GM12878 (cell line): Measurements from ENCODE around the gene SLC35A2. TPM values are rescaled to one million over a fixed set of nuclear protein-coding genes. Genes with fewer than 3 reads are reported as not detected.
A peak's percentile ranks its signal among the peaks of the same experiment; 100 is the strongest.

Source experiments
- ATAC-seq: fragments of 200-7000 bp; cut with Tn5 transposase; 3 replicates; pipeline ENCODE4 v1.9.1; 2020; ENCODE audit warnings: mild to moderate bottlenecking, moderate library complexity
- BruUV-seq: library from RNA; stranded (reverse); fragments of 400-500 nt; replicated peaks from 2 replicates; lab custom pipeline; 2021; lab: Mats Ljungman, UMichigan
- CTCF ChIA-PET: fragments of 300-600 bp; sonication (Branson Sonifier 250); formaldehyde crosslinking; extraction: SDS; loops from one replicate; lab custom pipeline; 2021; ENCODE audit warnings: inconsistent platforms; lab: Yijun Ruan, JAX
- POLR2A ChIA-PET: fragments of 350-600 bp; formaldehyde crosslinking; extraction: SDS; loops from one replicate; lab custom pipeline; 2021; ENCODE audit warnings: inconsistent platforms; lab: Charles Lee
- RAD21 ChIA-PET: fragments of 300-600 bp; sonication (Branson Sonifier 250); formaldehyde crosslinking; loops from one replicate; lab custom pipeline; 2023; ENCODE audit warnings: antibody characterized with exemption; ENCODE audit not compliant: unreplicated experiment; lab: Charles Lee
- SMC1A ChIA-PET: fragments of 300-600 bp; sonication (Branson Sonifier 250); formaldehyde crosslinking; loops from one replicate; lab custom pipeline; 2023; ENCODE audit not compliant: unreplicated experiment, uncharacterized antibody; lab: Charles Lee
- DNase-seq: peaks from one replicate; pipeline ENCODE4 v3.0.0-alpha.2; 2011; ENCODE audit warnings: low read depth, low spot score
- FAIRE-seq: peaks from 3 replicates; lab custom pipeline; 2011; peaks lifted over from hg19 to GRCh38; lab: Jason Lieb, UNC
- H2AFZ ChIP-seq: 2 replicates; pipeline ENCODE4 v1.6.0; 2011; ENCODE audit warnings: low read depth, low read length, control low read depth; ENCODE audit not compliant: control insufficient read depth
- H3K27ac ChIP-seq: 2 replicates; pipeline ENCODE4 v1.5.1; 2011; ENCODE audit warnings: control low read depth; ENCODE audit not compliant: control insufficient read depth, insufficient read depth
- H3K27me3 ChIP-seq, 2 experiments: replicated peaks in 1 of 2; 2 replicates each; pipeline versions ENCODE4 v1.6.0 to v1.6.1; 2011; ENCODE audit warnings: low read length in 1 of 2; ENCODE audit not compliant: control insufficient read depth in 2 of 2, insufficient read depth in 2 of 2
- H3K36me3 ChIP-seq, 2 experiments: 2 replicates each; pipeline ENCODE4 v1.5.1; 2011; ENCODE audit warnings: low read length in 1 of 2; ENCODE audit not compliant: control insufficient read depth in 2 of 2, insufficient read depth in 2 of 2
- H3K4me1 ChIP-seq: 2 replicates; pipeline ENCODE4 v1.6.1; 2011; ENCODE audit warnings: mild to moderate bottlenecking, low read length, moderate library complexity, mixed read lengths; ENCODE audit not compliant: control insufficient read depth, insufficient read depth
- H3K4me2 ChIP-seq: 2 replicates; pipeline ENCODE4 v1.6.0; 2011; ENCODE audit warnings: control low read depth; ENCODE audit not compliant: control insufficient read depth, insufficient read depth
- H3K4me3 ChIP-seq: fragments of 200-600 bp; sonication (generic); 2 replicates; pipeline ENCODE4 v1.5.1; 2016
- H3K79me2 ChIP-seq: 2 replicates; pipeline ENCODE4 v1.6.0; 2011; ENCODE audit warnings: low read length; ENCODE audit not compliant: control insufficient read depth, insufficient read depth
- H3K9ac ChIP-seq: 2 replicates; pipeline ENCODE4 v1.8.0; 2011; ENCODE audit warnings: low read length, control low read depth, mixed read lengths; ENCODE audit not compliant: control insufficient read depth, insufficient read depth
- H3K9me3 ChIP-seq: replicated peaks from 3 replicates; pipeline ENCODE4 v1.5.1; 2011; ENCODE audit warnings: mild to moderate bottlenecking, low read length; ENCODE audit not compliant: control insufficient read depth, insufficient read depth
- H4K20me1 ChIP-seq: 2 replicates; pipeline ENCODE4 v1.6.0; 2011; ENCODE audit not compliant: control insufficient read depth, insufficient read depth
- ATF7 ChIP-seq: fragments of 450-650 bp; IDR thresholded peaks from 2 replicates; pipeline ENCODE4 v1.6.1; 2016; ENCODE audit warnings: low read depth, mild to moderate bottlenecking
- EZH2 ChIP-seq: IDR thresholded peaks from 2 replicates; pipeline ENCODE4 v1.6.1; 2012; ENCODE audit warnings: low read depth, mild to moderate bottlenecking, control low read depth, inconsistent platforms, low read length, borderline replicate concordance; ENCODE audit not compliant: control insufficient read depth
- FOXK2 ChIP-seq: fragments of 450-650 bp; IDR thresholded peaks from 2 replicates; pipeline ENCODE4 v1.6.1; 2017; ENCODE audit warnings: mild to moderate bottlenecking, moderate library complexity
- JUNB ChIP-seq: IDR thresholded peaks from 2 replicates; pipeline ENCODE4 v1.6.1; 2016; ENCODE audit warnings: antibody characterized with exemption, mild to moderate bottlenecking
- MEF2B ChIP-seq: fragments of 450-650 bp; IDR thresholded peaks from 2 replicates; pipeline ENCODE4 v1.6.1; 2018; ENCODE audit warnings: mild to moderate bottlenecking, moderate library complexity; ENCODE audit not compliant: partially characterized antibody, poor library complexity, severe bottlenecking
- NFYB ChIP-seq: IDR thresholded peaks from 2 replicates; pipeline ENCODE4 v1.6.1; 2011; ENCODE audit warnings: low read depth, mild to moderate bottlenecking, low read length, improper control_type of control experiment, moderate library complexity; ENCODE audit not compliant: insufficient read depth
- PAX5 ChIP-seq: IDR thresholded peaks from 2 replicates; pipeline ENCODE4 v1.6.1; 2011; ENCODE audit warnings: low read depth, low read length, borderline replicate concordance
- POU2F2 ChIP-seq: IDR thresholded peaks from 3 replicates; pipeline ENCODE4 v1.6.1; 2011; ENCODE audit warnings: low read depth, mild to moderate bottlenecking, low read length, borderline replicate concordance
- RUNX3 ChIP-seq: IDR thresholded peaks from 2 replicates; pipeline ENCODE4 v1.6.1; 2012; ENCODE audit warnings: low read length, inconsistent platforms
- SIX5 ChIP-seq: IDR thresholded peaks from 2 replicates; pipeline ENCODE4 v1.6.1; 2011; ENCODE audit warnings: mild to moderate bottlenecking, low read depth, low read length, moderate library complexity; ENCODE audit not compliant: severe bottlenecking
- WGBS: methylation state at CpG from one replicate; pipeline ENCODE4 v1.1.6; 2016; ENCODE audit warnings: low lambda C conversion rate; ENCODE audit not compliant: insufficient replicate concordance, insufficient coverage; ENCODE audit errors: missing lambda C conversion rate; 5-methylcytosine and 5-hydroxymethylcytosine counted together
- in situ Hi-C: fragments of 300-500 bp; cut with MboI; formaldehyde crosslinking; loops from 9 replicates; pipeline ENCODE4 v1.14.3; 2018; ENCODE audit warnings: mixed read lengths
- intact Hi-C: fragments of 100-400 bp; cut with micrococcal nuclease; formaldehyde crosslinking; loops from one replicate; pipeline ENCODE4 v1.14.2; 2022; ENCODE audit not compliant: unreplicated experiment
- polyA plus RNA-seq, 11 experiments: library from polyadenylated mRNA; depleted of rRNA in 4 of 11; unstranded in 6 of 11; stranded (reverse) in 5 of 11; fragments of >200 nt; fragmentation: Nextera tagmentation in 4 of 11; fragmentation: Illumina TruSeq in 1 of 11; extraction: Ambion mirVana in 4 of 11; extraction: Trizol in 1 of 11; gene quantifications; 1 replicate in 1 of 11; 2 replicates in 10 of 11; pipeline versions ENCODE4 v1.2.1 to v1.2.3, GENCODE V29; 2011 to 2016; ENCODE audit warnings: inconsistent platforms in 2 of 11, missing spikeins in 2 of 11, low read depth in 1 of 11
- total RNA-seq, 4 experiments: library from RNA; depleted of rRNA in 3 of 4; stranded (reverse); fragments of >200 nt in 3 of 4; fragmentation: Illumina TruSeq in 1 of 4; extraction: Trizol in 1 of 4; gene quantifications; 2 replicates each; pipeline versions ENCODE4 v1.2.1 to v1.2.3, GENCODE V29; 2013 to 2021
- TF ChIP-seq, protein P1 (sequence below): fragments of 450-650 bp; IDR thresholded peaks from 2 replicates; pipeline ENCODE4 v1.6.1; 2017; ENCODE audit warnings: antibody characterized with exemption, mild to moderate bottlenecking, moderate library complexity
- TF ChIP-seq, protein P2 (sequence below): fragments of 450-650 bp; IDR thresholded peaks from 2 replicates; pipeline ENCODE4 v1.6.1; 2016; ENCODE audit warnings: mild to moderate bottlenecking
- TF ChIP-seq, protein P3 (sequence below): fragments of 150-350 bp; IDR thresholded peaks from 2 replicates; pipeline ENCODE4 v1.6.1; 2016; ENCODE audit warnings: low read depth, low read length

The SLC35A2 gene
- total and polyA plus RNA-seq, 10 of the 15 experiments (the other 5 are each of a cell fraction or from before 2014, with no cell fraction given): 2.1 to 27.4 (median 14.9) TPM

DNA sequence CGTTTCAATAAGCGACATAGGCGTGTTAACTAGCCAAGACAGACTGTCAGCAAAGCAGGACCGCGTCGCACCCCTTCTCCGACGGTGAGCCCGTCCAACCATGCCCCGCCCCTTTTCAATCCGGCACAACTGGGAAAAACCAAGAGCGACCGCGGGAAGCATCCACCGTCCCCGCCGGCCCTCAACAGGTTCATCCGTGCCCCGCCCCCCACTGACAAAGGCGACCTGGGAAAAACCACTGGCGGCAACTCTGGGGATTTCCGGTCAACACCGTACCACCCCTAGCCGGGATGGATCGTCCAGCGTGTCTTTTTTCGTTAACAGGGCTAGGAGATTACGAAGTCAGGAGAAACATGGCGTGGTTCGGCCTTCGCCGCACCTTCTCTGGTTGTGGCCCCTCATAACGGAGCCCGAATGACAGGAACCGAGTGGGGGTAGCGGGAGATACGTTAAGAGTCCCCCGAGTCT, 14.3 kb downstream of the SLC35A2 start (continued):
- TF ChIP-seq, protein P1, sequence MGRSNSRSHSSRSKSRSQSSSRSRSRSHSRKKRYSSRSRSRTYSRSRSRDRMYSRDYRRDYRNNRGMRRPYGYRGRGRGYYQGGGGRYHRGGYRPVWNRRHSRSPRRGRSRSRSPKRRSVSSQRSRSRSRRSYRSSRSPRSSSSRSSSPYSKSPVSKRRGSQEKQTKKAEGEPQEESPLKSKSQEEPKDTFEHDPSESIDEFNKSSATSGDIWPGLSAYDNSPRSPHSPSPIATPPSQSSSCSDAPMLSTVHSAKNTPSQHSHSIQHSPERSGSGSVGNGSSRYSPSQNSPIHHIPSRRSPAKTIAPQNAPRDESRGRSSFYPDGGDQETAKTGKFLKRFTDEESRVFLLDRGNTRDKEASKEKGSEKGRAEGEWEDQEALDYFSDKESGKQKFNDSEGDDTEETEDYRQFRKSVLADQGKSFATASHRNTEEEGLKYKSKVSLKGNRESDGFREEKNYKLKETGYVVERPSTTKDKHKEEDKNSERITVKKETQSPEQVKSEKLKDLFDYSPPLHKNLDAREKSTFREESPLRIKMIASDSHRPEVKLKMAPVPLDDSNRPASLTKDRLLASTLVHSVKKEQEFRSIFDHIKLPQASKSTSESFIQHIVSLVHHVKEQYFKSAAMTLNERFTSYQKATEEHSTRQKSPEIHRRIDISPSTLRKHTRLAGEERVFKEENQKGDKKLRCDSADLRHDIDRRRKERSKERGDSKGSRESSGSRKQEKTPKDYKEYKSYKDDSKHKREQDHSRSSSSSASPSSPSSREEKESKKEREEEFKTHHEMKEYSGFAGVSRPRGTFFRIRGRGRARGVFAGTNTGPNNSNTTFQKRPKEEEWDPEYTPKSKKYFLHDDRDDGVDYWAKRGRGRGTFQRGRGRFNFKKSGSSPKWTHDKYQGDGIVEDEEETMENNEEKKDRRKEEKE: 0 out of 2 replicates have a peak, but pooled peaks have one; percentile 27
- TF ChIP-seq JUNB (no peak), ATF7 (peak; percentile 78)

DNA sequence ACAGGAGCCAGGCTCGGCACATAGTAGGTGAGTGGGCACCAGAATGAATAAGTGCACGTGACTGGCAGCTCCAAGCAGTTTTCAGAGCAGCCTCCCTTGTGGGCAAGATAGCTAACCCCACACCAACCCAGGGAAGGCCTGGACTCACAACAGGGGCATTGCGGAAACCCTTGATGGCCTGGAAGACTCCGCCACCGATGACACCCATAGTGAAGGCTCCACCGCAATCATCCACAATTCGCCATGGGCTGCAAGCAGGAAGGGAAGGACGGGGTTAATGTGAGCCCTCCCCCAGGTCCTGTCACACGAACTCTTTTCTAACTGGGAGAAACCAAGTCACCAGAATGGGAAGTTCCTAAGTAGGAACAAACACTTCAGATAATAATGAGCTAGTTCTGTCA, 14.8 kb downstream of the SLC35A2 start:
- FAIRE-seq (no peak), ATAC-seq (no peak), DNase-seq (no peak)
- peaks cover 0 to 1% of the 10 kb centered on the region in 2 experiments; a peak in 2 of 4 replicates for H3K36me3 ChIP-seq
- ChIA-PET POLR2A (interaction anchor here (0.6 to 2.1 kb wide), 3 partner anchors 15 to 242 kb away, joined by 4 to 15 read pairs (median 4); partner anchors contain the start of genes HDAC6 and SLC35A2), CTCF (no interaction called here), RAD21 (interaction anchor here (1.0 to 3.5 kb wide), 3 partner anchors 15 to 248 kb away, joined by 3 to 15 read pairs (median 12); partner anchors contain the start of gene SLC35A2), SMC1A (interaction anchor here (1.3 to 2.7 kb wide), 2 partner anchors 49 to 248 kb away, joined by 3 to 8 read pairs; no protein-coding TSS in a partner anchor)
- no peak overlapping the region for H2AFZ ChIP-seq
- no peaks in the 10 kb centered on the region for H4K20me1 ChIP-seq
- intact Hi-C loops (loop anchor here (5.0 to 10.0 kb wide), 2 partner anchors 146 to 422 kb away; partner anchors contain the start of genes FTSJ1, SLC38A5 and TFE3), in situ Hi-C loops (no loop called here)
- no peaks in the 10 kb centered on the region; the same call in 2 of the 3 replicates for H3K9me3 ChIP-seq
- 65% methylated on average over 9 of the region's 9 CpGs for WGBS
- H3K79me2 ChIP-seq: peaks cover 22% of the 10 kb centered on the region
- no peaks in the 10 kb centered on the region for H3K4me1 ChIP-seq
- H3K27me3 ChIP-seq: no peaks in the 10 kb centered on the region
- H3K27ac ChIP-seq: peak overlapping the region; percentile 93
- peak overlapping the region; percentile 71 for H3K4me2 ChIP-seq
- H3K4me3 ChIP-seq: peak overlapping the region; percentile 77
- H3K9ac ChIP-seq: peak overlapping the region; percentile 93
- BruUV-seq: no TSS peak
- TF ChIP-seq POU2F2 (no peak), MEF2B (no peak), EZH2 (no peak), SIX5 (no peak), RUNX3 (no peak), NFYB (no peak), PAX5 (no peak), FOXK2 (no peak)
- TF ChIP-seq, protein P2, sequence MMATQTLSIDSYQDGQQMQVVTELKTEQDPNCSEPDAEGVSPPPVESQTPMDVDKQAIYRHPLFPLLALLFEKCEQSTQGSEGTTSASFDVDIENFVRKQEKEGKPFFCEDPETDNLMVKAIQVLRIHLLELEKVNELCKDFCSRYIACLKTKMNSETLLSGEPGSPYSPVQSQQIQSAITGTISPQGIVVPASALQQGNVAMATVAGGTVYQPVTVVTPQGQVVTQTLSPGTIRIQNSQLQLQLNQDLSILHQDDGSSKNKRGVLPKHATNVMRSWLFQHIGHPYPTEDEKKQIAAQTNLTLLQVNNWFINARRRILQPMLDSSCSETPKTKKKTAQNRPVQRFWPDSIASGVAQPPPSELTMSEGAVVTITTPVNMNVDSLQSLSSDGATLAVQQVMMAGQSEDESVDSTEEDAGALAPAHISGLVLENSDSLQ: no peak
- TF ChIP-seq, protein P3, sequence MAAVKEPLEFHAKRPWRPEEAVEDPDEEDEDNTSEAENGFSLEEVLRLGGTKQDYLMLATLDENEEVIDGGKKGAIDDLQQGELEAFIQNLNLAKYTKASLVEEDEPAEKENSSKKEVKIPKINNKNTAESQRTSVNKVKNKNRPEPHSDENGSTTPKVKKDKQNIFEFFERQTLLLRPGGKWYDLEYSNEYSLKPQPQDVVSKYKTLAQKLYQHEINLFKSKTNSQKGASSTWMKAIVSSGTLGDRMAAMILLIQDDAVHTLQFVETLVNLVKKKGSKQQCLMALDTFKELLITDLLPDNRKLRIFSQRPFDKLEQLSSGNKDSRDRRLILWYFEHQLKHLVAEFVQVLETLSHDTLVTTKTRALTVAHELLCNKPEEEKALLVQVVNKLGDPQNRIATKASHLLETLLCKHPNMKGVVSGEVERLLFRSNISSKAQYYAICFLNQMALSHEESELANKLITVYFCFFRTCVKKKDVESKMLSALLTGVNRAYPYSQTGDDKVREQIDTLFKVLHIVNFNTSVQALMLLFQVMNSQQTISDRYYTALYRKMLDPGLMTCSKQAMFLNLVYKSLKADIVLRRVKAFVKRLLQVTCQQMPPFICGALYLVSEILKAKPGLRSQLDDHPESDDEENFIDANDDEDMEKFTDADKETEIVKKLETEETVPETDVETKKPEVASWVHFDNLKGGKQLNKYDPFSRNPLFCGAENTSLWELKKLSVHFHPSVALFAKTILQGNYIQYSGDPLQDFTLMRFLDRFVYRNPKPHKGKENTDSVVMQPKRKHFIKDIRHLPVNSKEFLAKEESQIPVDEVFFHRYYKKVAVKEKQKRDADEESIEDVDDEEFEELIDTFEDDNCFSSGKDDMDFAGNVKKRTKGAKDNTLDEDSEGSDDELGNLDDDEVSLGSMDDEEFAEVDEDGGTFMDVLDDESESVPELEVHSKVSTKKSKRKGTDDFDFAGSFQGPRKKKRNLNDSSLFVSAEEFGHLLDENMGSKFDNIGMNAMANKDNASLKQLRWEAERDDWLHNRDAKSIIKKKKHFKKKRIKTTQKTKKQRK: no peak
